Mesenteric fat pad (tissue), 1 donor: ENCODE results near the gene PDE4D. TPM values are rescaled to one million over a fixed set of nuclear protein-coding genes. Genes with fewer than 3 reads are reported as not detected.

ENCODE experiments used
- DNase-seq: peaks from one replicate; pipeline ENCODE4 v3.0.0-alpha.2; 2020; ENCODE audit warnings: low spot score
- total RNA-seq: library from RNA; stranded (reverse); fragmentation: NEBNext Ultra II Directional; extraction: Animal tissue kit (Norgen Biotek cat#: 25700); gene quantifications from one replicate; pipeline ENCODE4 v1.2.1, GENCODE V29; 2021
- donor health status: DM: yes; HTN: yes; CAD: no.

PDE4D gene
- total RNA-seq, 1 donor from 2014 or later, result 28.8 TPM

DNA sequence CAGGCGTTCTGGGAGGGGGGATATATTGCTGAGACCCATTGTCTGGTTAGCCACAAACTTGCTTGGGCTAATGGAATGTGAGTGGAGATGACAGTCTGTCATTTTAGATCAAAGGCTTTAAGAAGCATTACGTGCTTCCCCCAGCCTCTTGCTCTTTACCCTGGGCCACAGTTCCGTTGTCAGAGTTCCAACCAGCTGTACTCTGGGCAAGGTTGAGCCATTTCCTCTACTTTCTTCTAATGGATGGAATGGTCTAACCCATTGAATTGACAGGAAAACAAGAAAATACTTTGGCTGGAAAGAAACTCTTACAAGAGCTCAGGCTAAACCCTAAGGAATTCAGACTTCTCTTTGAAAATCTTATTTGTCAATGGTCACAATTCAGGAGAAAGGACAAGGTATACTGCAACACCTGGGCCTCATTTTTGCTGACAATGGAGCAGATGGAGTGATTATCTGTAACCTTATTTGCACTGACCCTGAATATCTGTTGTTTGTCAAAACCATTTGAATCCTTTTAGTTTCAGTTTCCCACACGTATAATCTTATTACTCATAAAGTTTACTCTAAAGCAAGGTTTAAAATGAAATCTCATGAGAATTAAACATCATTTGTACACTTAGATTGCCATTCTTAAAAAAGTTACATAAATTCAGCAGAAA is 231.4 kb downstream of the PDE4D start:
- DNase-seq, result no peak

DNA sequence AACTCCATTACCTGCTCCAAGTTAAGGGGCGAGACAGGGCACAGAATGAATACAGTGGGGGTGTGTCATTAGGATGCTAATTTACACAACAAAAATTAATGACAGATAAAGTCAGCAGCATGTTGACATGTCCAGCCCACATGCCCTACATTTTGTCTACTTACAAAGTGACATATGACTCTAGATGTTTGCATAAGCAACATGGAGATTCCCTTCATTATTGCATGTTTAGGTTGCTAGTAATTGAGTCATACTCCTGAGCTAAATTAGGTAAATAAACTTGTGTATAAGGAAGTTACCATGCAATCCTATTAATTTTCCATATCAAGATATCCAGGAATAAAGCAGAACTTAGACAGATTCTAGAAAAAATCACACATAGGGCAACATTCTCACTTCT is 232.2 kb downstream of the PDE4D start:
- DNase-seq, result no peak

DNA sequence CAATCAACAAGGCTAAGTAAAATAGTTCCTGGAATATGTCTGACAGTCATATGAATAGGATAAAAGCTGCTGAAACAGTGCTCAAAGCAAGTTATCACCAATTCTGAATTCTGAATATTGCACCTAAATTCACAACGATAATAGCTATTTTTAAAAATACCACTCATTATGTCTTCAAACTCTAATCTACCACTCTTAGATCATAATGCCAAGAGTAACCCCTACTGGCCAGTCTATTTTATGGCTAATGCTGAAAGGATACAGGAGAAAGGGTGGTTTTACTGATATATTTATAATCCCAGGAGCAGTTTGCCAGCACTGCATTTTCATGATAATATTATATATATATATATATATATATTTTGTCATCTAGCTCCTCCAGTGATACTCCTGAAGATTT is 232.8 kb downstream of the PDE4D start:
- DNase-seq, result no peak

DNA sequence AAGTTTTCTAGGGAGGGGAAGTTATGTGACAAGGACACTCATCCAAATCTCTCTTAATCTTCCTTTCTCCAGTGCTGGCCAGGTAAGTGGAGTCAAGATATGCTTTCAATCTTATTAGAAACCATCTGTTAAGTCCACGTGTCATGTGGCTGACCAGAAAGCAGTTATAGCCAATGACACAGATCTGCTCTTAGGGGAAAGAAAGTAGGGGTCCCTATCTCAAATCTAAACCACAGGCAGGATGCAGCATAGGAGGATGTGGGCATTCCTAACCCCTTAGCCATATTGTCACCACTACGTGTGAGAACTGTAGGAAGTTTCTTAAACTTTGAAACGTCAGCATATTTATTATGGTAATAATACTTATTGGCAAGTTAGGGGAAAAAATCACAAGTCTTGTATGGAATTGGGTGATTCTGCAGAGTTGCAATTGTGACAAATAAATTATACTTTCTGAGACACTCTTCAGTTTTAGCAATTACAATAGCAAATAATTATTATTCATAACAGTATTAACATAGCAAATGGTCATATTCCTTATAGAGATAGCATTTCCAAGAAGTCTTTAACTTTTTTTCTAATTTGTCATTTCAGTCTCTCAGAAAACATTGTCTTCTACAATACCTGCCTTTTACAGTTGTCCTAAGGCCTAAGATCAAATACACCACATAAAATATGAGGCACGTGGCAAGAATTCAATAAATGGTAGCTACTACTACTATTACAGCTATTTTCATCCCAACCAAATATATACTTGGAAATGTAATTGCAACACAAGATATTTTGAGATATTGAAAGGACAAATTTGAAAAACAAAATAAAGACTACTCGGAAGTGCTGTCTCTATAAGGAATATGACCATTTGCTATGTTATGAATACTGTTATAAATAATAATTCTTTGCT is 236.9 kb downstream of the PDE4D start:
- DNase-seq, result no peak

DNA sequence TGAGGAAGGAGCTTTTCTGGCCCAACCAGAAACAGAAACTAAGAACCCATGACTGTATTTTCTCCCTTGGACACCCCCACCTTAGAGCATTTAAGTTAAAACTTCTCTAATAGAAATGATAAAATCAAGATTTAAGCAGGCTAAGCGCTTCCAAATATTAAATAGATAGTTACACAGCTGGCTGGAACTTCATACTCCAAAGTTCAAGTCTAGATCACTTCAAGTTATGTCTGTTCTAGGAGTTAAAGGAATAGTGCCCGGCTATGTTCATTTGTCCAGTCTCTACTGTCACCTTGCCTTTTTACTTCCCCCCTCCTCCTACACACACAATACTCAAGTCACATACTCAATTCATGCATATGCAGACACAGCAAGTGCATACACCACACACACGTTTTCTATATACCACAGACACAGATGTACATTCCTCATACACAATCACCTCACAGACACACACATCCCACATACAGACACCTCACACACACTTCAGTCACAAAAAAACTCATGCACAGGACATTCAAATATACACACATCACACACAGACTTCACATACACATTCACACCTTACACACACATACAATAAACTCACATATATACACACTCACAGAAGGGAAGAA is 237.7 kb downstream of the PDE4D start:
- no peak for DNase-seq

DNA sequence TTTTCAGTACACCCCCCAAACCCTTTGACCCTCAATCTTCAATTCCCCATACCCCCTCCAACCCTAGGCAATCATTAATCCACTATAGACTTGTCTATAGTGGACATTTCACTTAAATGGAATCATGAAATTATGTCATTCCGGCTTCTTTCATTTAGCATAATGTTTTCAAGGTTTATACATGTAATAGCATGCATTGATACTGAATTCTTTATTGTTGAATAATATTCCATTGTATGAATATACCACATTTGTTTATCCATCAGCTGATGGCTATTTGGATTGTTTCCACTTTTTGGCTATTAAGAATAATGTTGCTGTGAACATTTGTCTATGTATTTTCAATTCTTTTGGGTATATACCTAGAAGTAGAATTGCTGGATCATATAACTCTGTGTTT is 238.8 kb downstream of the PDE4D start:
- DNase-seq, result no peak

DNA sequence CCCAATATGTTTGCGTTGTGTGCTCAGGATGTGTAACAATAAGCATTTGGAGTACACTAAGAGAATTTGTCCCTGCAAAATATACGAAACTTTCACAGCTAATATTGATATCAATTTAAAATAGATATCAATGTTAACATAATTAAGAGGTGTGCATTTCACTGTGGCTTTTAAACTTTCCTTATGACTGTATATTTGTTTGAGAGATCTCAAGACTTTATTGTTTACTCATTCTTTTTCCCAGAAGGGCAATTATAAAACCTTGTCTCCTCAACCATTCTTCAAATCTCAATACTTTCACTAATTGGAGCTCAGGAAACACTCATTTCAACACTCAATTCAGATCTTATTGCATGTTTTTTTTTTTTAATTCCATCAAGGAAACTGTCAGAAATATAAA is 241.1 kb downstream of the PDE4D start:
- no peak for DNase-seq

DNA sequence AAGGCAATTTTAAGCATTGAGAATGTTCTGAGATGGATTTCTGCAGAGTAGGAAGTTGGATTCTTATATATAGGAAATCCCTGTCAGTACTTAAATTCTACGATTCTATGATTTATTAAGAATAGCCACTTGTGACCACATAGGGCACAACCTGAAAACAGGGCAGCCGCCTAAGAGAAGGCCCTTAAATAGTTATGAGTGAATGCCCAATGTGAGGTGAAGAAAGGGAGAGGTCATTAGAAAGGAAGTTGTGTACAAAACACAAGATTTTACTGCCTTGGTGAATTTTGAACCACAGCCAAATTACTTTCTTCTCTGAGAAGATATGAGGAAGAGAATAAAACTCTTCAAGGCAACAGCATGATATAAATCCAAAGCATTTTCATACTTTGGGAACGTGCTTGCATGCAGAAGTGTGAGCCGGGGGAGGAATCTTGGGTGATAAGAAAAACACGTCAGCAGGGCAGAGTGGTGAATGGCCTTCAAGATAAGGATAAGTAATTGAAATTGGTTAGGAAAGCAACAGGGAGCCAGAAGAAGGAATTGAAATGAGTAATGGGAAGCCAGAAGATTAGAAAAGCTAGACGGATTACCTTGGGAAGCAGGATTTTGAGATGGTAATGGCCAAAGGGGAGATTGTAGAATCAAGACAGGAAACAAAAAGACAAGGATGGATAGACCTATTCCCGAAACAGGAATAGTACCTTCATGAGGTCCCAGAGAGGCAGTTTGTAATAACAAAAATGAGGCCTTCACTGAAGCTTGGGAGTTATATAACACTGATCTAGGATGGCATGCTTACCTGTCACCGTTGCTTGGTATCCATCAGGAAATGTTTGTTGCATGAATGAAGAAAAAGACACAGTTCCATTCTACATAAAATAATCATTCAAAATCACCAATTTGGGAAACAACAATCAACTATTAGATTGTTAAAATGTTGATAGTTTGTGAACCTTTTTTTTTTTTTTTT is 244.3 kb downstream of the PDE4D start:
- DNase-seq, result no peak

DNA sequence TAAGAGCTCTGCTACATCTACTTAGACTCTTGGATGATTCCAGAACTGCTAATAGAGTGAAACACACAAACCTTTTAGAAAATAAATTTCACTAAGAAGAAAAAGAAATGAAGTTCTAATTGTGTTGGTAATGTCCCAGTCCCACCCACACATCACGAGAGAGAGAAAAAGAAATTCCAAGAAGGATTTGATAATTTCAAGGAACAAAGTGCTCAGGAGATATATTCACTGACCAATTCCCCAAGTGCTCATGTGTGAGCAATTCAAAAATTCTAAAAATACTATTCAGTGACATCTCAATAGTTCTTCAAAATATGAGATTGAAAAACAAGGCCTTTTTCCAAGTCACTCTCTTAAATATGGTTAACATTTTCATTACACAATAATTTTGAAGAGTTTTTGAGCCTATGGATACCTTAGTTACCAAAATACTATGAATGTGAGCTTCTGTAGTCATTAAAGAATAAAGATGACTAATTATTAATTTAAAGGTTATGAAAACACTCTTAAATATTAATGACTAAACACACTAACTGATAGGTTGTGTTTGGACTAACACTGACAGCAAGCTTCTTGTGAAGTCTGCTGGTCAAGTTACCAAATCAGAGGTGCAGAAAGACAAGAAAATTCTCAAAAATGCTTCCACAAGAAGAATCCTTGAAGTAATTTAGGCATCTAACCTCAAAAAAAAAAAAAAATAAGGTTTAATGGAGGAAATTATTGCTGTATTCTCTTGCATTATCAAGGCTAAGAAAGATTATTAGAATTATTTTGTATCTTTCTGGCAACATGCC is 245.3 kb downstream of the PDE4D start:
- no peak for DNase-seq

DNA sequence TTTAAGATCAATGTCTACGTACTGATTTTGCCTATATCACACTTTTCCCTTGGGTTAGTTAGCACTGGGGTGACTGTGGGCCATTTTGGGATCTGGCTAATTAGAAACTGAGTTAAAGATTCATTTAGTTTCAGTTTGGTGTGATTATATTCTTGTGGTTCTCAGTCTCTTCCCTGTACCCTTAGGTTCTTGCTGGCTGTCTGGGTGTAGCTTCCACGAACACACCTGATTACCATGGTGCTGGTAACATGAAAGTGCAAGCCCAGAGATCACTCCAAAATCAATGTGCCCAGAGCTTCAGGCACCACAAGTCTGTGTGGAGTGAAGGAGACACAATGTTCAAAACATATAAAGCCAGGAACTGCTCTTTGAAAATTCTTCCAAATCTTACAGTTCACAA is 248.1 kb downstream of the PDE4D start:
- DNase-seq, result no peak

DNA sequence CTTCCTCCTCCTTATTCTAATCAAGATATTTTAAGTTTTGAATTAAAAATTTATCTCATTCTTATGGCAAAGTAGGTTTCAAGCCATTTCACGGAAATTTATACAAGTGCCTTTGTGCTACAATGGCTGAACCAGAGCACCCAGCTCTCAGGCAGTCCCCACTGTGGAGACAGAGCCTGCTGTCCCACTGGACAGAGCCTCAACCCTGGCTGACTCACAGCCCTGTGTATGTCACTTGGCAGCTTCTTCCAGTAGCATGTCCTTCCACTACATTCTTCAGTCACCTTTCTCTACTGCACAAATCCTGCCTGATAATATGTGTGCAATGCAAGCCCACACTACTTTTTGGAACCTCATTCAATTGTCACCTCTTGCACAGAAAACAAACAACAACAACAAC is 253.1 kb downstream of the PDE4D start:
- no peak for DNase-seq

DNA sequence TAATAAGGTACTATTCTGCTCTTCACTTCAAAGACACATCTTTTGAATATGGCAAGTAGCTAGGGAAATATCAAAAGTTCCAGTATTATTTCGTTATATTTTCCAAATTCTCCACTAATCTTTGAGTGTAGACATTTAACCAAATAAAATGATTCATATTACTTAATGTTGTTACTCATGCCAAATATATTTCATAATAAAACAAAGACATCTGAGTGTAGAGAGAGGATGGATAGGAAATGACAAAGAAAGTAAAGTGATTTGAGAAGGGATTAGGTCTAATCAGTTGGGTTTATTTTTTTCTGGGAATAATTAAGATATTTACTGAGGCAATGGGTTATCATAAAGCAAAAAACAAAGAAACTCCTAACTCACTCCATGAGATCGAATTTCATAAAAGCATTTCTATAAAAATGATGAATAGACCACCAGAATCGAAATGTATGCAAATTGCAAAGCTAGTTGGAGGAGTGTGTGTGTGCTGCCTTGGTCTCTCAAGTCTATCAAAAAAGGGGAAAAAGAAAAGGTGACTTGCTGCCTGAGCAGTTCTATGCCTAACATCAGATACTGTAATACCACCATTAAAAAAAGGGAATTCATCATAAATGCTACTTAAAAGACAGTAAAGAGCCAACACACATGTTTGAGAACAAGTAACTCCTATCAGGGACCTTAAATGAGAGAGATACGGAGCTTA is 255.5 kb downstream of the PDE4D start:
- DNase-seq, result no peak

DNA sequence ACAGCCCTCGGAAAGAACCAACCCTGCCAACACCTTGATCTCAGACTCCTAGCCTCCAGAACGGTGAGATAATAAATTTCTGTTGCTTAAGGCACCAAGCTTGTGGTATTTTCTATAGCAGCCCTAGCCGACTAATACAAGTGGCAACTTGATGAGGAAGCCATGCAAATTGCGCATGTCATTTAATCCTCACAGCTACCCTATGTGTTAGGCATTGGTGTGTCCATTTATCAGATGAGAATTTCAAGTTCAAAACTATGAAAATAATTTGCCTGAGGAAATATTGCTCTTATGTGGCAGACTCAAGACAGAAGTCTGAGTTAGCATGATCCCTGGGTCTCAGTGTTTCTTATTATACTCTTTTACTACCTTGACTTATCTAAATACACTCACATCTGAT is 264.0 kb downstream of the PDE4D start:
- no peak for DNase-seq

DNA sequence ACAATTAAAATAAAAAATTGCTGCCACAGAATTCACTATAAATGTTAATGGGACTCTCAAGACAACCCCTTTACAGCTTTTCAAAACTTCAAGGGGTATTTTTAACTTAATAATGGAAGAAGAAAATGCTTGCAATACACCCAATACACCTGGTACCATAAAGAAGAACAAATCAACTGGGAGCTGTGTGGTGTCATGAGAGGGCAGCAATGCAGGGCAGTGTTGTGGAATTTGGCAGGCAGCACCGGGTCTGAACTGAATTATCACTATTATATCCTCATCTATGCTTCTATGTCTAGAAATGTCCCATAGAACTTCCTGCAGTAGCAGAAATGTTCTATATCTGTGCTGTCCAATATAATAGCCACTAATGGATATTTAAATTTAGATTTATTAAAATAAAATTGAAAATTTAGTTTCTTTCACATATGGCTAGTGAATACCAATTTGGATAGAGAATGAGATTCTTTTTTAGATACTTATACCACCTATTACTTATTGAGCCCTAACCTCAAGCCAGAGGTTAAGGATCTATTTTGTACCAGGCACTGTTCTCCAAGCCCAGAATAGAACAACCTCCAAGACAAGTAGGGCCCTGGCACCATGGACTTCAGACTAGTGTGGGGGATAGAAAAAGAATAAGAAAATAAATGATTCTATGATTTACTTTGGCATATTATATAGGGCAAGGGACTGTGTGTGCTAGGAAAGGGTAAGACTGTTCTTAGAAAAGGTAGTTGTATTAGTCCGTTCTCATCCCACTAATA is 265.3 kb downstream of the PDE4D start:
- DNase-seq, result no peak

DNA sequence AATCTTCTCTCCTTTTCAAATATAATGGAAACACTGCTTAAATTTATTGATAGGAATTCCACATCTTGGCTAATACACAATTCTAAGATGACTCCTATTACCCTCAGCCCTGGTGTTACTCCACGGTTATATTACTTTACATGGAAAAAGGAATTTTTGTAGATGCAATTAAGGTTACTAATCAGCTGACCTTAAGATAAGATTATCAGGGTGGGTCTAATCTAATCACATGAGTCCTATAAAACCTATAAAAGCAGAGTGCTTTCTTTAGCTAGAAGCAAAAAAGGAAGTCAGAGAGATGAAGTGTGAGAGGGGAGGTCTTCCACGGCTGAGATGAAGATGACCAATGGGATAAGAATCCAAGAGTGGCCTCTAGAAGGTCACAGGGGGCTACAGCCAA is 268.6 kb downstream of the PDE4D start:
- DNase-seq, result no peak

DNA sequence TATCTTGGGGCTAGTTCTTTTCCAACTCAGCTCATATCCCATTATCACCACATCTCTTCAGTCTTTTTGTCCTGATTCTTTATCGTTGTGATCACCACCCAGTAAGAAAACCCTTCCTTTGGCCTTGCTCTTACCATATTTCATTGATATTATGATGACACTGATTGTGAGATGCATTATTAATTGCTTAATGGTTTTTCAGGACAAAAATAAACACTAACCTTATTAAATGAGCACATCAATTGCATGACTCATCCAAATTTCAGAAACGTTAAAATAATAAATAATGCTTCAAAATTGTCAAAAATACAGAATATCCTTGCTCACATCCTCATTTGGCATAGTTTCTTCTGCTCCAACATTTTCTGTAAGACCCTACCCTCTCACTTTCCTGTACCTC is 270.7 kb downstream of the PDE4D start:
- no peak for DNase-seq

DNA sequence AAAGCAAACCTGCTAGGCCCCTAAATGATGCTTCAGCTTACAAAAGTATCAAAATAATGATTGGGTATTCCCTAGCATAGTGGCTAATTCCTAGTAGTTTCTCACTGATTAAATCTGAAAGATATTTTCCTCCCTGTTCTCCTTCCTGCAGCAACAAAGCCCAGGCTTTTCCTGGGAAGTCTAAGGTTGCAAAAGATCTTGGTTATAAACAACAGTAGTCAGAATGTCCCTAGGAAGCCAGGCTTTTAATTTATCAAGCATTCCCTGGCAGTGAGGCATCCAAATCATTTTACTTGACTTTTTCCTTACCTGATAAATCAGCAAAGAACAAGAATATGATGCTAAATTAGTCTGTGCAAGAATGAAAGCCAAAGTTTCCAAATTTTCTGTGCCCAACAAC is 272.0 kb downstream of the PDE4D start:
- no peak for DNase-seq

DNA sequence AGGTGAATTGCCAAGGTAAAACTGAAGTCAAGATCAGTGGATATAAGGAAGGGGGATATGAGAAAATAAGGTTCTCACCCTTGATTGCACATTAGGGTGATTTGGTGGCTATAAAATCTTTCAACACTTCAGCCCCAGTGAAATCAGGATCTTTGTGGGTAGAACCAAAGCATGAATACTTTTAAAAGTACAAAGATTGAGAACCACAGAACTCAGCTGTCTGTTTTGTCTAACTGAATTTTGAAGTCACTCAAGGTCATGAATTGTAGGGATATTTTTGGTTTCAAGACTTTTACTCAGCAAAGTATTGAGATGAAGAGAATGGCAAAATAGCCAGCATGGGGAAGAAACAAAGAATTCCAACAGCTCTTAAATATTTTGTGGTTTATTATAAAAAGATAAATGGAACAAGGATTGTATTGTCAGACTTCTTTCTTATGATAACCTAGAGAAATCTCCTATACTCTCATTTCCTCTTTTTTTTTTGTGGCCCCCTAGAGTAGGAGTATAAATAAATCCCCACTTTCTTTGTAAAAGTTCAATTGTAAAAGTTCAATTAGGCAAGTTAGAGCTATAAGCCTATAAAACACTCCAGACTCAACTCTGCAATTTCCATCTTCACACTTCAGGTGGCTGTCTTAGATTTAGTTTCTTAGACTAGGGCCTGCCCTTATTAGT is 272.9 kb downstream of the PDE4D start:
- DNase-seq, result no peak
